Non-pigmented ciliary epithelial cell (primary cell): Measurements from ENCODE around the gene DTX3.

Experiments used
- DNase-seq: peaks from one replicate; pipeline ENCODE4 v3.0.0-alpha.2; 2010; ENCODE audit warnings: low read depth

The DTX3 gene

DNA sequence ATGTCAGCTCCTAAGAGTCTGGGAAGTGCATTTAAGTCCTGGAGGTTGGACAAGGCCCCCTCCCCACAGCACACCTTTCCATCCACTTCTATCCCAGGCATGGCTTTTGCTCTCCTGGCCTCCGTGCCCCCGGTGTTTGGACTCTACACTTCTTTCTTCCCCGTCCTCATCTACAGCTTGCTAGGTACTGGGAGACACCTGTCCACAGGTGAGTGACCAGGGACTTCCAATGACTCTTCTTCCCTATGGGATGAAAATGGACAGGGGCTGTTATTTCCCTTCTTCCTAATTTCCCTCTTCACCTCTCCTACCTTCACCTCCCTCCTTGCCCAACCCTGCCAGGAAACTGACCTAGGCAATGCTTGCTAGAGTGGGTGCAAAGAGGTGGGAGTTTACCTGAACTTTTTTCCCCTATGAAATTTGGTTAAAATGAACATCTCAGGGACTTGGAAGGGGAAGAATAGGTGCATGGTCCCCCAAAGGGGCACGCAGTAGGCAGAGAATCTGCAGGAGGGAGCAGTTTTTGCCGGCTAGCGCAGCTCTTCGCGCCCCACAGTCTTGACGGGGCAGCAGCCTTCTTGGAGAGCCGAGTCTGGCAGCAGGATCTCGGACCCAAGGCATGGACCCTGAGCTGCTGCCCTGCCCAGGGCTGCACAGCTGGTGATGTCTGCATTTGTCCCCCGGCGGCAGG lies 15.8 kb downstream of the DTX3 start:
- DNase-seq = no peak

DNA sequence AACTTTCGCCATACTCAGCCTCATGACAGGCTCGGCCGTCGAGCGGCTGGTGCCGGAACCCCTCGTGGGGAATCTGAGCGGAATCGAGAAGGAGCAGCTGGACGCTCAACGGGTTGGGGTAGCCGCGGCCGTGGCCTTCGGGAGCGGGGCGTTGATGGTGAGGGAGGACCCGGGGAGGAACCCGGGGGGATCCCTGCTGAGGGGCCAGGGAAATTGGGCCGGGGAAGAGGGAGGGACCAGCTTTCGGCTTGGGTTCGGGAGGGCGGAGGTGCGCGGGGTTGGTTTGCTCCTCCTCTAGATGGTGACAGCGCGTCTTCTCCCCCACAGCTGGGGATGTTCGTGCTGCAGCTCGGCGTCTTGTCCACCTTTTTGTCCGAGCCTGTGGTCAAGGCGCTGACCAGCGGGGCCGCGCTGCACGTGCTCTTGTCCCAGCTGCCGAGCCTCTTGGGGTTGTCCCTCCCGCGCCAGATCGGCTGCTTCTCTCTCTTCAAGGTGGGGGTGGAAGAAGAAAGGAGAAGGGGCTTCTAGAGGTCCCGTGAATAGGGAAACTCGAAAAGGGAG lies 16.4 kb downstream of the DTX3 start:
- DNase-seq = no peak

- DNase-seq = no peak
These were observed 17.1 kb downstream of the DTX3 start for GRCh38 chr12:57621497-57622292.

GRCh38 chr12:57622293-57623245 lies 17.9 kb downstream of the DTX3 start:
- DNase-seq = no peak

DNA sequence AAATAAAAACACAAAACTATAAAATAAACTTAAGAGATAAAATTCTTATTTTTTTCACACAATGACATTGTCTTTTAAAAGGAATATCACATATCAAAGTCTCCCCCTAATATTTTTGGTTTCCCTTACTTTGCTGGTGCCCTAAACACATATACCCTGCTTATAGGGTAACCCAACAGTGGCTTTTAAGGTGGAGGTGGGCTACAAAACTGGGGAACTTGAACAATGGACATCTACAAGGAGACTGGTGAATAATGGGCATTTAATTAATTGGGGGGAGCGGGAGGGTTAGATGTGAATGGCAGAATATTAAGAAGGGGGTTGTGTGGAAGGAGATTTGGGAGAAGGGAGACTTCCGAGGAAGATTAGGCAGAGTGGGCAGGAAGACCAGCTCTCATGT lies 18.8 kb downstream of the DTX3 start:
- DNase-seq = no peak

DNA sequence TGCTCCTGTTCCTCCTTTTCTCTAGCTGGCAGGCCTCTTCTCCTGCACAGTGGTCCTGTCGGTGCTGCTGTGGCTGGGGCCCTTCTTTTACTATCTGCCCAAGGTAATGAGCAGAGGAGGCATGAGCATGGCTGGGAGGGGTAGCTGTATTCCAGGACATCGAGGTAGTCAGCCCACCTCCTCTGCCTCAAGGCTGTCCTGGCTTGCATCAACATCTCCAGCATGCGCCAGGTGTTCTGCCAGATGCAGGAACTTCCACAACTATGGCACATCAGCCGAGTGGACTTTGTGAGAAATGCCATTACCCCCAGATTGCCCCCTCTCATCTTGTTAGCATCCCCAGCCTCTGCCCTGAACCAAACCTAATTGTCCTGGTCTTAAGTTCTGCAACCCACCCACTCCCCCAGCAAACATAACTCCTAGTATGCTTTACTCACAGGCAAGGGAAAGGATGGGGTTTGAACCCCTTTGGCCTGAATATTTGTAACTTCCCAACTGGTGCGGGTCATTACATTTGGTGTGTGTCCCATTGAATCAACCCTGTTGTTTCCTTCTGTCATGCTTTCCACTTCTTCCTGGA lies 19.3 kb downstream of the DTX3 start:
- DNase-seq = no peak

DNA sequence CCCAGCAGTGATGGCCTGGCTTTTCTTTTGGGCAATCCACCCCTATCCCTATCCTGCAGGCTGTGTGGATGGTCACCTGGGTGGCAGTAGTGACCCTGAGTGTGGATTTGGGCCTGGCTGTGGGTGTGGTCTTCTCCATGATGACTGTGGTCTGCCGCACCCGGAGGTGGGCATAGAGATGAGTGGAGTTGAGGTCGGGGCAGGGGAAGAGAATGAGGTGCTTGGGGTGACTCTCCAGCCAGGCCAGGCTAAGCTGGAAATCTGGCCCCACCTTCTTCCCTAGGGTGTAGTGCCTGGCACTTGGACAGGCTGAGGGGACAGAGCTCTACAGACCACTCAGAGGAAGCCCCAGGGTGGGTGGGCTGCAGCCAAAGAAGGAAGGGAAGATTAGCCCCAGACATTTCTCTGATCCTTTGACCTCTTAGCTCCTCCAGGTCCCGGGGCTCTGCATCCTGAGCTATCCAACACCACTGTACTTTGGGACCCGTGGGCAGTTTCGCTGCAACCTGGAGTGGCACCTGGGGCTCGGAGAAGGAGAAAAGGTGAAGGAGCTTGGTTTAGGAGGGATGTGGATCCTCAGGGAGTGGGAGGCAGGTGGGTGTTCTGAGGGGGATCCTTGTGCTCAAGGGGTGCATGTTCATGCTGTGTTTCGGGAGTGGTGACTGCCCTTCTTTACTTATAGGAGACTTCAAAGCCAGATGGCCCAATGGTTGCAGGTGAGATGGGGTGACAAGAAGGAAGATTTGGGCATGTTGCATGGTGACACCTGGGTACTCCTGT lies 20.0 kb downstream of the DTX3 start:
- no peak for DNase-seq

- no peak for DNase-seq
These were observed 20.8 kb downstream of the DTX3 start for GRCh38 chr12:57625261-57626032.

GRCh38 chr12:57626111-57626920 lies 21.7 kb downstream of the DTX3 start:
- no peak for DNase-seq

DNA sequence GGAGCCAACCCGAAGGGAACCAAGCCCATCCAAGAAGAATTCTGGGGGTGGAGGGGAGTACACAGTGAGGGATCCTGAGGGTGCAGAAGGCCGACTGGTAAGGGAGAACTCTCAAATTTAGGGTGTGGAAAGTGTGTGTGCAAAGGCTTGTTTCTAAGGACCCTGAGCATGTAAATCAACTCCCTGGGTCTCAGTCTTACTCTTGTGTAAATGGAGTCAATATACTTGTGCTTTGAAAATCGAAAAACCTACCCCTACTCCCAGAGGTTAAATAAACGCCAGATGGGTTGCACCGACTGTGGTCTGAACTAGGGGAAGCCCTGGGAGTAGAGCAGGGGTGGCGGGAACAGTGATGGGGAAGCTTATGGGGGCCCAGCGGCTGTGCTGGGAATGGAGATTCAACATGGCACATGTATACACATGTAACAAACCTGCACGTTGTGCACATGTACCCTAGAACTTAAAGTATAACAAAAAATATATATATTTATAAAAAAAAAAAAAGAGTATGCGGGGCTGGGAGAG lies 22.4 kb downstream of the DTX3 start:
- DNase-seq = no peak

DNA sequence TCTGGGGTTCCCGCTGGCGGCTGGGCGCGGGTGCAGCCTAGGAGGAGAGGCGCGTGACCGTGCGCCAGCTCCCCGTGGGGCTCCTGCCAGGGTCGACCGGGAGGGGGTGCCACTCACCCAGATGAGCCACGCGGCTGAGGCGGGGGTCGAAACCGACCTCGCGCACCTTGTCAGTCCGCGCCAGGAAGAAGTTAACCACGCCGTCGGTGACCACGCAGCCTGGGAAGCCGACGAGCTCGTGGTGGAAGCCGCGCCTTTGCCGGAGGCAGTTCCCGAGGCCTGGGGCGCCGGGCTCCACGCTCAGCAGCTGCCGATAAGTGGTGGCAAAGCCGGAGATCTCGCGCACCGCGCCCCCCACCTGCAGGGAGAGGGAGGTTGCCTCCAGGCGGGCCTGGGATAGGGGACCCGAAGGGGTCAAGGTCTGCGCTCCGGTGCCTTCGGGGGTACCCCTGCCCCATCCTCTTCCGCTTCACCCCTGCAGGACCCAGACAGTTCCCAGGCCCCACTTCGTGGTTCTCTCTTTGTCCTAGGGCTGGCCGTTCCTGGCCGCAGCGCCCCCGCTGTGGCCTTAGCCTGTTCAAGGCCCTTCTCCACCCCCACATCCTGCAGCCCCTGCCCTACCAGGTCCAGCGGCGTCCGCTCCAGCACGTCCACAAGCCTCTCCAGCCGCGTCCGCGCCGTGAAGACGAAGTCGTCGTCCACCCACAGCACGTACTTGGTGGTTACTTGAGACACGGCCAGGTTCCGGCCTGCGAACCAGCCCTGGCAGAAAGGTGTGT lies 23.1 kb downstream of the DTX3 start:
- DNase-seq = no peak

GRCh38 chr12:57628280-57629191 lies 23.9 kb downstream of the DTX3 start:
- no peak for DNase-seq

DNA sequence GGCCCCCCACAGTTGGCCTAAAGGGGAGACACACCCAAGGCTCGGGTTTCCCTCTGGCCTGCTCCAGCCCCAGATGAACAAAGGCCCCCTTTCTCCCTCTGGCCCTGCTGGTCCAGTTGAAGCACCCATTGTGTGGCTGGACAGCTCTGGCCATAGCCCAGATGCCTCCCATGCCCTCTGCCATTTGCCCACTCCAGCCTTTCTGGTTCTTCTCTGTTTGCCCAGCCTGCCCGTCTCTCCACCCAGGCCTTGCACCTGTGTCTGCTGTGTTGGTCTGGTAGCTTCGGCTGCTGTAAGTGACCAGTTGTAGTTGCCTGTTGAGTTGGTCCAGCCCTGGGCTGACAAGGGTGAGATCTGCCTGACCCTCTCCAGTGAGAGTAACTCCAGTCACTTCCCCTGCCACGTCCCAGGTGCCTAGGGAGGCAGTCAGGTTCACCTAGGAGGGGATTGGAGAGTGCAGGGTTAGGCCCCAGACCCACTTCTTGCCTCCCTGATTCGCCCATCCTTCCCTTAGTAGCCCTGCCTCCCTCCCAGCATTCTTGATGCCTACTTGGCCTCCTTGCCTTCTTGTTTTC lies 25.4 kb downstream of the DTX3 start:
- no peak for DNase-seq

DNA sequence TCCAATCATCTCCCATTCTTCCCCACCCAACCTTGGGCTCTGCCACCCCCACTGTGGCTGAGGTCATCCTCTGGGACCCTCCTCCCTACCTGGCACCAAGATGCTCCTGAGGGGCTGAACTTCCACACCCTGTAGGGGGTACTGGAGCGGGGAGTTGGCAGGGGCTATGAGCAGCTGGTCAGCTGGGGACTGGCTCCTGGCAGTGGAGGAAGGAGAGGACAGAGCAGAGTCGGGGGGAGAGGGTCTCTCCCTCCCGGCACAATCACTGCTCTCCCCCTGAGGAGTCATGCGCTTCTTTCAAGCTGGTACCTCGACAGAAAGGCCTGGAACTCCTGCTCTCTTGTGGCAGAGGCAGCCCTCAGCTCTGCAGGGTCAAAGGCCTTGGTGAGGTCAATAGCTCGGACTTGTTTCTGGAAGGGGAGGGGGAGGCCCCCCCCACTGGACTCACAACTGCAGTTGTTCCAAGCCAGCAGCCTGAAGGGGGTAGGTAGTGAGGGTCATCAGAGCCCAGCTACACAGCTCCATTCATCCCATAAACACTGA lies 26.3 kb downstream of the DTX3 start:
- DNase-seq = no peak

- no peak for DNase-seq
These were observed 27.0 kb downstream of the DTX3 start for GRCh38 chr12:57631566-57632072.
